GM11168 (cell line): Measurements from ENCODE around the gene PPP1R2.
"Not testable (repeated sequence)": the region's sequence is repeated elsewhere in the genome, so short reads cannot be mapped to it uniquely, and the experiment has no call there.

Experiments
- in situ Hi-C: fragments of 300-500 bp; cut with MboI; formaldehyde crosslinking; loops from one replicate; pipeline ENCODE4 v1.12.0; 2022; ENCODE audit warnings: low sequenced_read_pairs; ENCODE audit not compliant: unreplicated experiment

Gene PPP1R2

DNA sequence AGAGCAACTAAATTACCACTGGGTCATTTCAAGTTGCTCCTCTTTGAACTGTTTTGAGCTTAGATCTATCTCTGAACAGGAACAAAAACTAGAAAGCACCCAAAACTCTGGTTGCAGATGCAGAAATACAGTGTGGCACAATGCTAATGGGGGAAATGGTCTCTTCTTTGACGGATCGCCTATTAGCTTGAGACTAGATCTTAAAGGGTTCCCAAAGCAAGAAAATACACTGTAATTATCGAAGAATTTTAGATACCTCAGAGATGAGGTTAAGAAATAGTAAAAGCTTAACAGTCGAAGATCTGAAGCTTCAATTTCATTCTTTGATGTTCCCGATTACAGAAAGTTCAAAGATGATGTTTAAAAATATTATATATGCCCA, 818 bp downstream of the PPP1R2 start:
- in situ Hi-C loops = loop anchor here (25.0 kb wide), 2 partner anchors 405 to 855 kb away; partner anchors contain the start of gene FAM43A

- in situ Hi-C loops = loop anchor here (25.0 kb wide), 2 partner anchors 403 to 853 kb away; partner anchors contain the start of gene FAM43A
Observed at GRCh38 chr3:195540511-195540910, 2.6 kb downstream of the PPP1R2 start.

DNA sequence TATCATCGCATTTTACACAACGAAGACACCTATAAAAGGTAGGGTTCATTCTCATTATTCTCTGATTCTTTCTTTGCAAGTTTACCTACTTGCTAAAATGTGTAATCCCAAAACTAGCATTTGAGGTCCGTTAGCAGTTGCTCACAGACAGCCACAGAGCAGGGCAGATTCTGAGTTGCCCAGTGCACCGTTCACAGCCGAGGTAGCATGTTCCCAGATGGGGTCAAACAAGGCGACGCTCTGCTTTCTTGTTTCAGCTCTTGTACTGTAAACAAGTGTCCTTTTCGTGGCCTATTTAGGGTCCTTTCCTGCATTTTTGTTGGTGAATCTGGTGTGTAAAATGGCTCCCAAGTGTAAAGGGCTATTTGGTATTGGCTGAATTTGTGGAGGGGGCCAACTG, 3.1 kb downstream of the PPP1R2 start:
- in situ Hi-C loops = loop anchor here (25.0 kb wide), 2 partner anchors 403 to 853 kb away; partner anchors contain the start of gene FAM43A

DNA sequence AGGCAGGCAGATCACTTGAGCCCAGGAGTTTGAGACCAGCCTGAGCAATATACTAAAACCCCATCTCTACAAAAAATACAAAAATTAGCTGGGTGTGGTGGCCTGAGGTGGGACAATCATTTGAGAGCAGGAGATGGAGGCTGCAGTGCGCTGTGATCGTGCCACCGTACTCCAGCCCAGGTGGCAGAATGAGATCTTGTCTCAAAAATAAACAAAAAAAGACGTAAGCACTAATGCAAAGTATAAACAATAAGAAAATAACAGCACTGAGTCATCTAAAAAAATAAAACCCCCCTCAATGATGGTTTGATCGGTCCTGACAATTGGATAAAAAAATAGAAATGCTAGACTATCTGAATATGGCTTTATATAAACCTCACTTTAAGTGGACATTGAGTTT, 3.6 kb downstream of the PPP1R2 start:
- in situ Hi-C loops = loop anchor here (25.0 kb wide), 2 partner anchors 402 to 852 kb away; partner anchors contain the start of gene FAM43A

- in situ Hi-C loops = loop anchor here (25.0 kb wide), 2 partner anchors 401 to 851 kb away; partner anchors contain the start of gene FAM43A
Observed at GRCh38 chr3:195537995-195538394, 5.1 kb downstream of the PPP1R2 start.

- in situ Hi-C loops = loop anchor here (25.0 kb wide), 2 partner anchors 398 to 848 kb away; partner anchors contain the start of gene FAM43A
Observed at GRCh38 chr3:195535293-195535692, 7.8 kb downstream of the PPP1R2 start.

DNA sequence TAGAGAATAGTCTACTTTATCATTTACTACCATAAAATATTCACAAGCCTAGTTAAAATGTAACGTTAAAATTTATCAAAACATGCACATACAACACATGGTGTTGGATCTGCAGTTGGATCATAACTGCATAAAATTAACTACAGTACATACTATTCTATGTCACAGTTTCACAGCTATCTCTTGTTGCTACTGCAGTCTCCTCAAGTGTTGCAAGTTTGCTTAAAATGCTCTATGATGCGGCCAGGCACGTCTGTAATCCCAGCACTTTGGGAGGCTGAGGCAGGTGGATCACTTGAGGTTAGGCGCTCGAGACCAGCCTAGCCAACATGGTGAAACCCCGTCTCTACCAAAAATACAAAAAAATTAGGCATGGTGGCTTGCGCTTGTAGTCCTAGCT, 10.3 kb downstream of the PPP1R2 start:
- in situ Hi-C loops = loop anchor here (25.0 kb wide), 2 partner anchors 396 to 846 kb away; partner anchors contain the start of gene FAM43A

DNA sequence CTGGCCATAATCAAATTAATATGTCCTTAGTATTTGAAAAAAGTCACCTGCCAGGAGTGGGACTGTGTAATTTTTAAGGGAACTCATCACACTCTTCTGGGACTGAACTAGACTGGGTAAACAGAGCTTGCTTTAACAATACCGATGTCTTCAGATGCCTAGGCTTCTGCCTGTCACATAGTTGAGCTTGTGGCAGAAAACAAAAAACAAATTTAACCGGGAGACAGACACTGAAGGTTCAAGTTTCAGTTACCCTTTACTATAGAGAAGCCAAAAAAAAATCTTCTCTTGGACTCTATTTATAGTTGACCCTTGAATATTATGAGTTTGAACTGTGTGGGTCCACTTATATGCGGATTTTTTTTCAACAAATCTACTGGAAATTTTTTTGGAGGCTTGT, 10.8 kb downstream of the PPP1R2 start:
- in situ Hi-C loops = loop anchor here (25.0 kb wide), 2 partner anchors 395 to 845 kb away; partner anchors contain the start of gene FAM43A

DNA sequence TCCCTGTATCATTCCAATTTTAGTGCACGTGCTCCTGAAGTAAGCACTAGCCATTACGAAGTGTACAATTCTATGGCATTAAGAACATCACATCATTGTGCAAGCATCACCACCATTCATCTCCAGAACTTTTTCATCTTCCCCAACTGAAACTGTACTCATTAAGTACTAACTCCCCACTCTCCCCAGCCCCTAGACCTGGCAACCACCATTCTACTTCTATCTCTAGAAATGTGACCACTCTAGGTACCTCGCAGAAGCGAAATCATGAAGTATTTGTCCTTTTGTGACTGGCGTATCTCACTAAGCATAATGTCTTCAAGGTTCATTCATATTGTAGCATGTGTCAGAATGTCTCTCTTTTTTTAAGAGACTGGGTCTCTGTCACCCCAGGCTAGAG, 11.4 kb downstream of the PPP1R2 start:
- in situ Hi-C loops = loop anchor here (25.0 kb wide), 2 partner anchors 394 to 844 kb away; partner anchors contain the start of gene FAM43A

GRCh38 chr3:195526492-195526891, 16.6 kb downstream of the PPP1R2 start:
- in situ Hi-C loops = loop anchor here (25.0 kb wide), 2 partner anchors 389 to 839 kb away; partner anchors contain the start of gene FAM43A

DNA sequence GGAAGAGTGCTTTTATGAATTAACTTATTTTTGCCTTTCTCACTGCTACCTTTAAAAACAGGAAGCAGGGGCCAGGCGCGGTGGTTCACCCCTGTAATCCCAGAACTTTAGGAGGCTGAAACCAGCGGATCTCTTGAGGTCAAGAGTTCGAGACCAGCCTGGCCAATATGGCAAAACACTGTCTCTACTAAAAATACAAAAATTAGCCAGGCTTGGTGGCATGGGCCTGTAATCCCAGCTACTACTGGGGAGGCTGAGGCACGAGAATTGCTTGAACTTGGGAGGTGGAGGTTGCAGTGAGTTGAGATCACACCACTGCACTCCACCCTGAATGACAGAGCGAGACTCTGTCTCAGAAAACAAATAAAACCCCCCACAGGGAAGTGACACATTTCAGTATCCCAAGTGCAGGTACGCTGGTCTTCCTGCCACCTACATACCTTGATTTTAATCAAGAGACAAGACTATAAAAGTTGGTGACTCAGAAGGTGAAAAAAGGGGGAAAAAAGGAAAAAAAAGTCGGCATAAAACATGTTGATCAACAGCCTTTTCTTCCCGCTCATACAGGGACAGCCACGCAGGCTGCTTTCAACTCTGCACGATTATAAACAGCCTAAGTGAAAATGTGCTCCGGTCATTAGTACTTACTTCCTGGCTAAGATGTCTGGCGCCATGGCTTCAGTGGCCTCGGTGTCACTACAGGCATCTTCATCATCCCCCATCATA, 18.8 kb downstream of the PPP1R2 start:
- in situ Hi-C loops = loop anchor here (5.0 kb wide), 1 partner anchor 252 kb away; the partner anchor contains the start of gene XXYLT1

GRCh38 chr3:195522254-195523023, 20.7 kb downstream of the PPP1R2 start:
- in situ Hi-C loops = loop anchor here (5.0 kb wide), 1 partner anchor 250 kb away; the partner anchor contains the start of gene XXYLT1

DNA sequence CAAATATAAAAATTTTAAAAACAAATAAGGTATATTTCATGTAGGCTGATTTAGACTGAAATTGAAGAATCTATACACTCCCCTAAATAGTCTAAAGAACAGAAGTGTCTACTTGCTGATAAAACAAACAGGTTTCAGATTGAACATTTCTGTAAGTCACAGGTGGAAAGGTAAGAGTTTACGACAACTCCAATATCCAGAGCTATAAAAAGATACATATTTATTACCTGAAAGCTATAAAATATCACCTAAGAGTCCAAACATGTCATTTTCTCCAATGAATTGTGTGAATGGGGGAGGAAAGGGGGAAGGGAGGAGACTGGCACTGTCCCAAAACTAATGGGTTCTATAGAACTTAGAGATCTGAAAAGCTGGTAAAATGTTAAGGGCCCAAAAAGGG, 26.1 kb downstream of the PPP1R2 start:
- in situ Hi-C loops = no loop called here

DNA sequence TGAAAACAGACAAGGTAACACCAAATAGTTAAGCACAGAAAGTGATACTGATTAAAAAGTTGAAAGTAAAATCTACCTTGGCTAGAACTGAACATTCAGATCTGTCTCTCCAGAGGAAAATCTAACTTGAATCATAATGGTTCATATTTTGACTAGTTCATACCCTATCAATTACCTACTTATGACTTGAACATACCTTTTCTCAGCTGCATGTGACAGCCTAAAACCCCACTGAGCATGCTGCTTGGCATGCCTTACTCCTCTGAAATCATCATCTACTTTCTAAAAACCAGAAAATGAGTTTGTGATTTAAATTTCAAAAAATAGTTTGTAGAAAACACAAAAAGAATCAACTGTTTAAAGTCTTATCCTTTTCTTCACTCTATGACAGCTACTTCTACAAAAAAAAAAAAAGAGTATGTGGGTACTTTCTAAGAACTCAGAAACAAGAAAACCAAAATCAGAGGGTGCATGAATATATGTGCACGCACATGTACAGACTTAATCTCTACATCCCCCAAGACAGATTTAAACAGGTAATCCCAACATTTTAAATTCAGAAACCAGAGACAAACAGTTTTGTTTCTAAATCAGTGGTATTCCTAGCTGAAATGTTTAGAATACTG, 28.4 kb downstream of the PPP1R2 start:
- in situ Hi-C loops = not testable (repeated sequence)

DNA sequence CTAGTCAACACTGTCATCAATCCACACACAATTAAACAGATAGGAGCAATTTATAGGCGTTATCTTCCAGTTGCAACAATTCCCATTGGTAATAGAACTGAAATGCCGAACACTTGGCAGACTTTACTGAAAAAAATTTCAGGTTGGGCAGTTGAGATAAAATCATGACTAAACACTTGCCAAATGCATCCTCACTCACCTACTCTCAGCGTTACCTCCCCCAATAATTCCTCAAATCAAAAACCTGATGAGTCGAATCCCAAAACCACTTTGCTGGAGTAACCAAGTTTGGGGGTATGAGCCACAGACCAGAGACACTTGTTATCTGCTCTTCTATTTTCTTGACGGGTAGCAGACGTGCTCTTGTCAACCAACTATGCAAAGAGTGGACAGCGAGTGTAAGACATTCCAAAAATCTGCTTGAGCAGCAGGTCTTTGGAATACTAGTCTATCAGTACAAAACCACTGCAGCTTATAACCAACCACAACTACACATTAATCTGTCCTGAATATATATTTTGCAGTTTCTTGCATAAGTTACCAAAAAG, 30.3 kb downstream of the PPP1R2 start:
- in situ Hi-C loops = no loop called here

GRCh38 chr3:195511136-195511535, 32.0 kb downstream of the PPP1R2 start:
- in situ Hi-C loops = no loop called here

DNA sequence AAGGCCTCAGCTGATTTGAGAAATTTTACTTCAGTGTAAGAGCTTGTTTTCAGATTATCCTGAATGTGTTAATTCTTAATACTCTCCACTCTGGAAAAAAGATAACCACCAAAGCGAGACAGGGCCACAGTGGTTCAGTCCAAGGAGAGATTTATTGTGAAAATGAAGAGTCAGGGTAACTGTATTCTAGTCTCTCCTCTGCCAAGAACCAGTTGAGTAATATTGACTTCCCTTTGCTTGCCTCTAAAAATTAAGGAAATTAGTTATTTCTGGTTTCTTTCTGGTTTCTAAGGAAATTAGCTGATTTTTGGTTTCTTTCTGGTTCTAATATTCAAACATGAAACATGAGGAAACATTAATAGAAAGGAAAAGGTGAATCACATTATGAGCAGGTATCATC, 34.9 kb downstream of the PPP1R2 start:
- in situ Hi-C loops = no loop called here

- in situ Hi-C loops = no loop called here
Observed at GRCh38 chr3:195475614-195476013, 67.5 kb downstream of the PPP1R2 start.

- in situ Hi-C loops = not testable (repeated sequence)
Observed at GRCh38 chr3:195475116-195475515, 68.0 kb downstream of the PPP1R2 start.

- in situ Hi-C loops = no loop called here
Observed at GRCh38 chr3:195468841-195469240, 74.3 kb downstream of the PPP1R2 start.
